GM19023 (cell line): ENCODE measurements around the gene LINC00237.

Experiments
- ATAC-seq: cut with Tn5 transposase; IDR thresholded peaks from one replicate; pipeline ENCODE4 v1.9.1; 2021; ENCODE audit warnings: mild to moderate bottlenecking, moderate library complexity; ENCODE audit not compliant: unreplicated experiment

The LINC00237 gene

GRCh38 chr20:21125849-21126580 is 19.9 kb upstream of the LINC00237 start, which contains the start of gene KIZ:
KIZ (plus strand) TSS chr20:21126082; CDS start chr20:21126116, 34 bp downstream.
- peak; percentile 98 for ATAC-seq

DNA sequence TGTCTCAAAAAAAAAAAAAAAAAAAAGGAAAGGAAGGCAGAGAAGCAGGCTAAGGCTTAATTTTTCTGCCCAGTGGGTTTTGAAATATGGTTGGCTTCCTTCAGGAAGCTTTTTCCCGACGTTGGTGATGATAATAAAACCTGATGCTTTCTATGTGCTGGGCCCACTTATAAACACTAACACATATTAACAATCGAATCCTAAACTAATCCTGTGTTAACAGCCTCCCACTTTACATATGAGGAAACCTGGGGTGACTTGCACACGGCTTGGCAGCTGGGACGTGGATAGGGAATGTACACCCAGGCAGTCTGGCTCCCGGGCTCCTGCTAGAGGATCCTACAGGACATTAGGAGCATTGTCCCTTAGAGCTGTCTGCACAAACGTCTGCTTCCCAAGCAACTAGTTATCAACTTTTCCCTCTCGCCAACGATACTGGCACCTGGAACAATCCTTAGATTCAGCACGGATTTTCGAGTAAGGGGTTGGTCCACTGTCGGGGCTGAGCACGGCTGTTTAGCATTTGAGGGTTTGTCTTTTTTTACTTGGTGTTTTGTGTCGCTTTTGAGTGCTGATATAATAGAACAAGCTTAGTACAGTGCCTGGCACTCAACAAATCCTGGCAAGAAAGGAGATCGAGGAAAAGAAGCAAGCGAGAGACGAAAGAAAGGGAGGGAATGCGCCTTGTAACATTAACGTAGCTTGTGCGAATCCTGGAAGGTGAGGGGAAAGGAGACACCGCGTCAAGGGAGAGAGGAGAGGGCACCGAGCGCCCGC is 19.1 kb upstream of the LINC00237 start:
- ATAC-seq, result peak; percentile 19

DNA sequence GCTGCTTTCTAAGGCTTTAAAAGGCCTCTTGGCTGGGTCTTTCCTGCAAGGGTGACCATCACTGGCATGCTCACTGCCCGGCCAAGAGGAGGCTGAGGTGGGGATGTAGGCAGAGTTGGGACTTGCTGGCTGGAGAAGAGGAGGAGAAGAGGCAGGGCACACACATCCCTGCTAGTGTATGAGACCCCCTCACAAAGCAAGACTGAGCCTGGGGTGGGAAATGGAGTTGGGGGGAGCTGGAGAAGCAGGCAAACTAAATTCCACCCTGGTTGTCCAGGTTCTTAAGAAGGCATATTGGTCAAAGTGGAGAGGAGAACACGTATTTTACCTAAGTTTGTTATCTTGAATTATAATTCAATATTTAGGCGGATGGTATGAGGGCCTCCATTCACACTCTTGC is 18.0 kb upstream of the LINC00237 start:
- no peak for ATAC-seq

DNA sequence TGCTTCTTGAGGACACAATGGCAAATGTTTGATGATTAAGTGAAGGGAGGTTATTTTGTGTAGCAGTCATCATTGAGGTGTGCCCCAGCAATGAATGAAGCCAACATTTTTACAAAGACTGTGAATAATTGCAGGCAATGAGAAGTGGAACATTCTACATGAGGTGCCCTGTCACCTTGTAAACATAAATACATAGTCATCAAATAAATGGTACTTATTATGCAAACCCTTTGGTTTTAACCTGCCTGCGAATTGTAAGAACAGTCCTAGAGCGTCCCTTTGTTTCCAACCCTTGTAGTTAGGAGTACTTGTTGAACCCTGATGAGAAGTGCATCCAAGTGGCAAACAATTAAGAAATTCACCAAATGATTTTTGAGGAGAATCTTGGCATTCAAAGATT is 12.6 kb upstream of the LINC00237 start:
- no peak for ATAC-seq

- ATAC-seq, result no peak
These were observed 12.0 kb upstream of the LINC00237 start for GRCh38 chr20:21118138-21118537.

DNA sequence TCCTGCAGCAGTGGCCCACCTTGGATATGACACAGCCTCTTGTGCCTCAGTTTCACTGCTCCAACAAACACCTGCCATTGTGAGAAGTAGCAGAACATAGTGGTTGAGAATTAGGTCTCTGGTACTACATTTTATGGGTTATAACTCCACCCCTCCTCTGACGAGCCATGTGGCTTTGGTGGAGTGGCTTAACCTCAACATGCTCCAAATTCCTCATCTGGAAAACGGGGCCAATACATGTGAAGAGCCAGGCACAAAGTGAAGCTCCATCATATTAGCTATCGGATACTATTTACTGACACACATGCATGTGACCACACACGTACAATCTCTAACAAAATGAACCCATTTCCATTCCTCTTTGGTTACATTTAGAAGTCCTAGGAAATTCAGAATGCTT is 11.4 kb upstream of the LINC00237 start:
- no peak for ATAC-seq

DNA sequence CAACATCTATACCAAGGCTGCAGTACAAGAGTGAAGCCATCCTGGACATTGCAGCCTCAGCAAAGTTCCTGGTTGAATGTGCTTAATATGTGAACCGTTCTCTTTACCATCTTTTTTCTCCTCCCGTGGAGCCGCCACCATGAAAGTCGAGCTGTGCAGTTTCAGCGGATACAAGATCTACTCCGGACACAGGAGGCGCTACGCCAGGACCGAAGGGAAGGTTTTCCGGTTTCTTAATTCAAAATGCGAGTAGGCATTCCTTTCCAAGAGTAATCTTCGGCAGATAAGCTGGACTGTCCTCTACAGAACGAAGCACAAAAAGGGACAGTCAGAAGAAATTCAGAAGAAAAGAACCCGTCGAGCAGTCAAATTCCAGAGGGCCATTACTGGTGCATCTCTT is 8.4 kb upstream of the LINC00237 start:
- ATAC-seq, result no peak

DNA sequence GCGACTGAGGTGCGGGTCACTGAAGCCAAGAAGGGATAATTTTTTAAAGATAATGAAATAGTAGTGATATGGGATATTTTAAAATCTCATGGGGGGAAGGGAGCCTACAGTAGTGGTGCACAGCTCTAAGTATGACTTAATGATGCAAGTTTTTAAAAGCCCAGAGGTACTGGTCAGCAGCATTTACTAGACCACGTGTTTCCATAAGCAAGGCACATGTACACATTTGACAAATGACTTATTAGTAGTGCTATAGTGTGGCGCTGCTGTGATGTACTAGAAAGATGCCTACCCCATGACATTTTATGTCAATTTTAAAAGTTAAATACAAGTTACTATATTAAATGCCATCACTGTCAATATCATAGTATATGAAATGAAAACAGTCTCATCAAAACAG is 7.5 kb upstream of the LINC00237 start:
- ATAC-seq, result no peak

- no peak for ATAC-seq
These were observed 5.3 kb upstream of the LINC00237 start for GRCh38 chr20:21111416-21111815.

- no peak for ATAC-seq
These were observed 4.7 kb upstream of the LINC00237 start for GRCh38 chr20:21110811-21111210.

GRCh38 chr20:21109144-21109543 is 3.0 kb upstream of the LINC00237 start:
- no peak for ATAC-seq

- no peak for ATAC-seq
These were observed 558 bp downstream of the LINC00237 start for GRCh38 chr20:21105429-21106170.

DNA sequence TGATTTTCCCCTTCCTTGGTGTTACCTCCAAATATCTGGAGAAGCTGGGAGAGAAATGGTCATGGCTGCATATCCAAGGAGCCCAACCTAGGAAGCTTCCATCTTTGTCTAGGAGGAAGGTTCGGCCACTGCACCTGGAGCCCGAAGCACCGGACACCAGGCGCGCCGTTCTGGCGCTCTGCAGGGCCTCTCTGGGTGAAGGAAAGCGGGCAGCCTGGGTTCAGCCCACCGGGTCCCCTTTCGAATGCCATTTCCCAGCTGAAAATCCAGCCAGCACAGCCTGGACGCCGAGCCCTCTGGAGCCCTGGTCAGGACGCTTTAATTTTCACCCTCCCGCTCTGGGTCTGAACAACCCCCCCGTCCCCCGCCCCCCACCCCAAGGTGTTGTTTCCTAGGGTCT is 1.2 kb downstream of the LINC00237 start:
- no peak for ATAC-seq

GRCh38 chr20:21104466-21104761 is 1.7 kb downstream of the LINC00237 start:
- no peak for ATAC-seq

- ATAC-seq, result no peak
These were observed 2.3 kb downstream of the LINC00237 start for GRCh38 chr20:21103582-21104465.

GRCh38 chr20:21102603-21103311 is 3.4 kb downstream of the LINC00237 start:
- ATAC-seq, result no peak

- ATAC-seq, result no peak
These were observed 4.1 kb downstream of the LINC00237 start for GRCh38 chr20:21101932-21102575.

DNA sequence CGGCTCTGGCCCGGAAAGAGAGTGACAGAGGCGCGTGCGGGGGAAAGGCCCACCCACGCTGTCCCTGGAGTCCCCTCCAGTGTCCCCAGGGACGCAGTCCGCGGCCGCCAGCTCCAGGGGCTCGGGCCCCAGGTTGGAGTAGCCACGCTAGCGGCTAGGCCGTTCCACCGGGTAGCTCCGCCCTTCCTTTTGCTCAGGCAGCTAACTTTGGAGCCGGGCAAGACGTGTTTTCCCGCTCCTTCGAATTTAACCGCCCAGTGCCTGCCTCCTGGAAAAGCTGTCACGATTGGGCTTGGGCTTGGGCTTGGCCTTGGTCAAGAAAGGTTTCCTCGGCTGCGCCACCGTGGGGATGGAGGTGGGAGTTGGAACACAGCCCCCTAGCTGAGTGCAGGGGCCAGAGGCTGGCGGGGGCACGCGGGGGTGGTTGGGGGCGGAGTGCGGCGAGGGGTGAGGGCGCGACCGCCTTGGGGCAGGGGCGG is 4.7 kb downstream of the LINC00237 start:
- ATAC-seq, result no peak
